K562 (cell line): Measurements from ENCODE around the gene AIFM3. TPM values are rescaled to one million over a fixed set of nuclear protein-coding genes. Genes with fewer than 3 reads are reported as not detected.

Experiments
- BHLHE40 ChIP-seq: IDR thresholded peaks from 2 replicates; pipeline ENCODE4 v1.6.1; 2011; ENCODE audit warnings: low read length, improper control_type of control experiment
- BRF2 ChIP-seq: IDR thresholded peaks from 3 replicates; pipeline ENCODE4 v1.6.1; 2011; ENCODE audit warnings: borderline replicate concordance, mild to moderate bottlenecking; ENCODE audit not compliant: insufficient read length, insufficient read depth
- CBFA2T3 ChIP-seq: fragments of 450-650 bp; IDR thresholded peaks from 2 replicates; pipeline ENCODE4 v1.6.1; 2017
- EWSR1 ChIP-seq: fragments of 450-650 bp; IDR thresholded peaks from 2 replicates; pipeline ENCODE4 v1.6.1; 2018; ENCODE audit warnings: borderline replicate concordance, mild to moderate bottlenecking, low read depth, moderate library complexity; ENCODE audit not compliant: partially characterized antibody
- FIP1L1 ChIP-seq: fragments of 200-400 bp; formaldehyde crosslinking; IDR thresholded peaks from 2 replicates; pipeline ENCODE4 v1.6.1; 2018; ENCODE audit warnings: mild to moderate bottlenecking, low read depth, low read length; ENCODE audit not compliant: poor library complexity, severe bottlenecking
- ILF3 ChIP-seq: fragments of 450-650 bp; IDR thresholded peaks from 2 replicates; pipeline ENCODE4 v1.6.1; 2018; ENCODE audit warnings: antibody characterized with exemption, mild to moderate bottlenecking, moderate library complexity, borderline replicate concordance
- KAT8 ChIP-seq: fragments of 450-650 bp; IDR thresholded peaks from 2 replicates; pipeline ENCODE4 v1.6.1; 2016; ENCODE audit warnings: low read depth, mild to moderate bottlenecking
- MCM7 ChIP-seq, 2 experiments: fragments of 450-650 bp; IDR thresholded peaks; 2 replicates each; pipeline ENCODE4 v1.6.1; 2016 to 2018
- POLR2A ChIP-seq: fragments of 450-650 bp; conservative IDR thresholded peaks from 2 replicates; pipeline ENCODE4 v1.6.1; 2016
- TFE3 ChIP-seq: fragments of 450-650 bp; formaldehyde crosslinking; IDR thresholded peaks from 2 replicates; pipeline ENCODE4 v1.4.0; 2020; ENCODE audit warnings: mild to moderate bottlenecking, mixed read lengths
- ZNF174 ChIP-seq: fragments of 250-450 bp; sonication (Bioruptor Pico); IDR thresholded peaks from 2 replicates; pipeline ENCODE4 v1.4.0; 2020; ENCODE audit warnings: mild to moderate bottlenecking
- ZNF175 ChIP-seq: fragments of 200-800 bp; sonication (Bioruptor generic); IDR thresholded peaks from 2 replicates; pipeline ENCODE4 v1.6.1; 2016; ENCODE audit warnings: low read depth, mild to moderate bottlenecking, missing genetic modification characterization, missing compliant biosample characterization
- ZNF280A ChIP-seq: fragments of 450-650 bp; IDR thresholded peaks from 2 replicates; pipeline ENCODE4 v1.6.1; 2018; ENCODE audit warnings: mild to moderate bottlenecking, low read depth; ENCODE audit not compliant: partially characterized antibody
- ZNF57 ChIP-seq: fragments of 450-650 bp; formaldehyde crosslinking; IDR thresholded peaks from 2 replicates; pipeline ENCODE4 v1.4.0; 2020; ENCODE audit warnings: mild to moderate bottlenecking, moderate library complexity
- polyA plus RNA-seq, 8 experiments: library from polyadenylated mRNA; depleted of rRNA in 4 of 8; stranded (reverse) in 5 of 8; unstranded in 3 of 8; fragments of >200 nt; fragmentation: Nextera tagmentation in 2 of 8; fragmentation: Illumina TruSeq in 1 of 8; extraction: Ambion mirVana in 2 of 8; extraction: Trizol in 1 of 8; gene quantifications; 2 replicates each; pipeline versions ENCODE4 v1.2.1 to v1.2.3, GENCODE V29; 2011 to 2014; ENCODE audit warnings: inconsistent platforms in 1 of 8, missing spikeins in 1 of 8
- total RNA-seq, 7 experiments: library from RNA; depleted of rRNA in 6 of 7; stranded (reverse); fragments of >200 nt in 6 of 7; fragmentation: Illumina TruSeq in 2 of 7; extraction: Trizol in 2 of 7; gene quantifications; 2 replicates each; pipeline versions ENCODE4 v1.2.1 to v1.2.3, GENCODE V29; 2011 to 2021; ENCODE audit warnings: low replicate concordance in 1 of 7
- TF ChIP-seq, protein P1 (sequence below), 2 experiments: fragments of 150-350 bp in 1 of 2; IDR thresholded peaks; 2 replicates each; pipeline ENCODE4 v1.6.1; 2012 to 2016; ENCODE audit warnings: low read depth in 2 of 2, low read length in 2 of 2, mild to moderate bottlenecking in 1 of 2, moderate library complexity in 1 of 2
- TF ChIP-seq, protein P2 (sequence below), 3 experiments: fragments of 200-800 bp in 1 of 3; sonication (Bioruptor generic) in 1 of 3; sonication (generic) in 1 of 3; formaldehyde crosslinking in 1 of 3; IDR thresholded peaks; 2 replicates each; pipeline versions ENCODE4 v1.6.1 to v1.8.0; 2016 to 2022; ENCODE audit warnings: mild to moderate bottlenecking in 2 of 3, missing compliant biosample characterization in 2 of 3, missing genetic modification characterization in 2 of 3, missing genetic modification reagents in 1 of 3
- TF ChIP-seq, protein P3 (sequence below): fragments of 450-650 bp; IDR thresholded peaks from 2 replicates; pipeline ENCODE4 v1.6.1; 2016

AIFM3 gene
- total and polyA plus RNA-seq, 9 of the 15 experiments (the other 6 are each of a cell fraction or from before 2014, with no cell fraction given), result 0.03 to 0.20 (median 0.07) TPM; not detected in 1

- TF ChIP-seq TFE3 (CRISPR knock-in tag) (no peak), MCM7 (IDR thresholded peaks at IDR 0.05) (no peak), FIP1L1 (no peak), BRF2 (no peak), ILF3 (no peak), CBFA2T3 (no peak), BHLHE40 (no peak), EWSR1 (no peak), POLR2A (no peak), ZNF174 (CRISPR knock-in tag) (no peak), ZNF175 (CRISPR knock-in tag) (no peak), ZNF57 (no peak), KAT8 (no peak), ZNF280A (no peak)
- TF ChIP-seq, protein P1, sequence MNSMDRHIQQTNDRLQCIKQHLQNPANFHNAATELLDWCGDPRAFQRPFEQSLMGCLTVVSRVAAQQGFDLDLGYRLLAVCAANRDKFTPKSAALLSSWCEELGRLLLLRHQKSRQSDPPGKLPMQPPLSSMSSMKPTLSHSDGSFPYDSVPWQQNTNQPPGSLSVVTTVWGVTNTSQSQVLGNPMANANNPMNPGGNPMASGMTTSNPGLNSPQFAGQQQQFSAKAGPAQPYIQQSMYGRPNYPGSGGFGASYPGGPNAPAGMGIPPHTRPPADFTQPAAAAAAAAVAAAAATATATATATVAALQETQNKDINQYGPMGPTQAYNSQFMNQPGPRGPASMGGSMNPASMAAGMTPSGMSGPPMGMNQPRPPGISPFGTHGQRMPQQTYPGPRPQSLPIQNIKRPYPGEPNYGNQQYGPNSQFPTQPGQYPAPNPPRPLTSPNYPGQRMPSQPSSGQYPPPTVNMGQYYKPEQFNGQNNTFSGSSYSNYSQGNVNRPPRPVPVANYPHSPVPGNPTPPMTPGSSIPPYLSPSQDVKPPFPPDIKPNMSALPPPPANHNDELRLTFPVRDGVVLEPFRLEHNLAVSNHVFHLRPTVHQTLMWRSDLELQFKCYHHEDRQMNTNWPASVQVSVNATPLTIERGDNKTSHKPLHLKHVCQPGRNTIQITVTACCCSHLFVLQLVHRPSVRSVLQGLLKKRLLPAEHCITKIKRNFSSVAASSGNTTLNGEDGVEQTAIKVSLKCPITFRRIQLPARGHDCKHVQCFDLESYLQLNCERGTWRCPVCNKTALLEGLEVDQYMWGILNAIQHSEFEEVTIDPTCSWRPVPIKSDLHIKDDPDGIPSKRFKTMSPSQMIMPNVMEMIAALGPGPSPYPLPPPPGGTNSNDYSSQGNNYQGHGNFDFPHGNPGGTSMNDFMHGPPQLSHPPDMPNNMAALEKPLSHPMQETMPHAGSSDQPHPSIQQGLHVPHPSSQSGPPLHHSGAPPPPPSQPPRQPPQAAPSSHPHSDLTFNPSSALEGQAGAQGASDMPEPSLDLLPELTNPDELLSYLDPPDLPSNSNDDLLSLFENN (IDR thresholded peaks at IDR 0.05; ENCODE audit: low read depth in 2 of 2, low read length in 2 of 2), result no peak
- TF ChIP-seq, protein P2, sequence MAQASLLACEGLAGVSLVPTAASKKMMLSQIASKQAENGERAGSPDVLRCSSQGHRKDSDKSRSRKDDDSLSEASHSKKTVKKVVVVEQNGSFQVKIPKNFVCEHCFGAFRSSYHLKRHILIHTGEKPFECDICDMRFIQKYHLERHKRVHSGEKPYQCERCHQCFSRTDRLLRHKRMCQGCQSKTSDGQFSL (CRISPR knock-in tag; IDR thresholded peaks at IDR 0.05), result no peak
- TF ChIP-seq, protein P2 (tag; IDR thresholded peaks at IDR 0.05), result 0 out of 4 replicates have a peak, but pooled peaks of 1 of the 2 experiments have one; percentile 25
- TF ChIP-seq, protein P3, sequence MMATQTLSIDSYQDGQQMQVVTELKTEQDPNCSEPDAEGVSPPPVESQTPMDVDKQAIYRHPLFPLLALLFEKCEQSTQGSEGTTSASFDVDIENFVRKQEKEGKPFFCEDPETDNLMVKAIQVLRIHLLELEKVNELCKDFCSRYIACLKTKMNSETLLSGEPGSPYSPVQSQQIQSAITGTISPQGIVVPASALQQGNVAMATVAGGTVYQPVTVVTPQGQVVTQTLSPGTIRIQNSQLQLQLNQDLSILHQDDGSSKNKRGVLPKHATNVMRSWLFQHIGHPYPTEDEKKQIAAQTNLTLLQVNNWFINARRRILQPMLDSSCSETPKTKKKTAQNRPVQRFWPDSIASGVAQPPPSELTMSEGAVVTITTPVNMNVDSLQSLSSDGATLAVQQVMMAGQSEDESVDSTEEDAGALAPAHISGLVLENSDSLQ, result peak; percentile 31; the same call in 1 of the 2 replicates
These were observed 29.8 kb upstream of the AIFM3 start (continued) for GRCh38 chr22:20937031-20937793.
